ENCODE results near the gene SESN1. TPM values are rescaled to one million over a fixed set of nuclear protein-coding genes. Genes with fewer than 3 reads are reported as not detected.

SESN1 gene
- total RNA-seq, 4 donors from 2014 or later = 79.8 to 112 (median 90.8) TPM

DNA sequence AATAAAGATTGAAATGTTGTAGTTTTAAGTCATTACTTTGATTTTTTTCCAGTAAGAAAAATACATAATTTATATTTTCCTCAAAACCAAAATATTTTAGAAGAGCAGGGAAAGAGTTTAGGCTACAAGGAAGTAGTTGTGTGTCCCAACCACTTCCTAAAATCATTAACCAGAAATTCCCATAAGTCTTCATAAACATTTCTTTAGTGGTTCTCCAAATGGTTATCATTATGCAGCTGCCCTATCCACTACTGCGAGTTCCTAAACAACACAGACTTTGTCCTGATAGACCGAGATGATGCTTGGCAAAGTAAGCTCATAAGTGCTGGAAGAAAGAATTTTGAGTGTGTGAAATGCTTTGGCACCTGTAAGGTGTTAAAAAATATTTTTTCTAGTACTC is 152.8 kb downstream of the SESN1 start:
- H3K9me3 ChIP-seq = no peaks in the 10 kb centered on the region
- 48 to 53% methylated on average over 2 of the region's 2 CpGs for WGBS, 2 donors
- TF ChIP-seq EP300 (IDR thresholded peaks at IDR 0.05) = no peak
- TF ChIP-seq, protein P1, sequence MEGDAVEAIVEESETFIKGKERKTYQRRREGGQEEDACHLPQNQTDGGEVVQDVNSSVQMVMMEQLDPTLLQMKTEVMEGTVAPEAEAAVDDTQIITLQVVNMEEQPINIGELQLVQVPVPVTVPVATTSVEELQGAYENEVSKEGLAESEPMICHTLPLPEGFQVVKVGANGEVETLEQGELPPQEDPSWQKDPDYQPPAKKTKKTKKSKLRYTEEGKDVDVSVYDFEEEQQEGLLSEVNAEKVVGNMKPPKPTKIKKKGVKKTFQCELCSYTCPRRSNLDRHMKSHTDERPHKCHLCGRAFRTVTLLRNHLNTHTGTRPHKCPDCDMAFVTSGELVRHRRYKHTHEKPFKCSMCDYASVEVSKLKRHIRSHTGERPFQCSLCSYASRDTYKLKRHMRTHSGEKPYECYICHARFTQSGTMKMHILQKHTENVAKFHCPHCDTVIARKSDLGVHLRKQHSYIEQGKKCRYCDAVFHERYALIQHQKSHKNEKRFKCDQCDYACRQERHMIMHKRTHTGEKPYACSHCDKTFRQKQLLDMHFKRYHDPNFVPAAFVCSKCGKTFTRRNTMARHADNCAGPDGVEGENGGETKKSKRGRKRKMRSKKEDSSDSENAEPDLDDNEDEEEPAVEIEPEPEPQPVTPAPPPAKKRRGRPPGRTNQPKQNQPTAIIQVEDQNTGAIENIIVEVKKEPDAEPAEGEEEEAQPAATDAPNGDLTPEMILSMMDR (IDR thresholded peaks at IDR 0.05) = no peak
- TF ChIP-seq POLR2A (IDR thresholded peaks at IDR 0.05) = no peak
- no peak overlapping the region for H3K4me3 ChIP-seq
- no peaks in the 10 kb centered on the region for H3K36me3 ChIP-seq
- no peaks in the 10 kb centered on the region for H3K27me3 ChIP-seq
- peaks cover 0 to 40% (median 21%) of the 10 kb centered on the region in 4 donors for H3K4me1 ChIP-seq
- no peak for DNase-seq (ENCODE audit: low spot score in 2 of 2)
- no peak overlapping the region for H3K27ac ChIP-seq

DNA sequence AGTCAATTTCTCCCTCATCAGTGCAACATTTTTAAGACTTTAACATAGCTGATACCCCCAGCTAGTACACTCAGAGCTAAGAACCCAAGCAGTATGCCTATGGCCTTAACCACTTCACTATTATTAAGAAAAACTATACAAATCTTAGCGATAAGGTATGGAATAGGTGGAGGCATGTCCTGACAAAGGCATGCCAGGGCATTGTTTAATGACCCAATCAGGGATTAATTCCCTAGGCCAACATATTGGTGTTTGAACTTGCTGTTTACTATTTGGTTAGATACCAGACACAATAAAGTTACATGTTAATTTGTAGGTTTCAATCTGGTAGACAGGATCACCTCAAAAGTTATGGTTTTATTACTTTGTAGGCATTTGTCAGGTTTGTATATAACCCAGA is 153.4 kb downstream of the SESN1 start:
- no peaks in the 10 kb centered on the region for H3K36me3 ChIP-seq
- WGBS, 2 donors = 96 to 97% methylated on average over 1 of the region's 1 CpG

DNA sequence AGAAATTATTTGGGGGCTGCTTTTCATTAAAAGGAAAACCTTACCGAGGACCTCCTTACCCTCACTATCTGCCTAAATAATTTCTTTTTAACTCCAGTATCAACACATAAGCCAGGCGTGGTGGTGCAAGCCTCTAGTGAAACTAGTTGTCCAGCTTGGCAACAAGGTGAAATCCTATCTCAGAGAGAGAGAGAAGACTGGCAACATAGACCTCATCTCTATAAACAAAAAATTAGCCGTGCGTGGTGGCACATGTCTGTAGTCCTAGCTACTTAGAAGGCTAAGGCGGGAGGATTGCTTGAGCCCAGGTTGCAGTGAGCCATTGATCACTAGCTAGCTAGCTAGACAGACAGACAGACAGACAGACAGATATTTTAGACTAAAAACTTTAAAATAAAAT is 153.9 kb downstream of the SESN1 start:
- no peak for DNase-seq (ENCODE audit: low spot score in 2 of 2)

More for the DNA sequence above, 153.4 kb downstream of the SESN1 start:
- Histone ChIP-seq H3K27me3 (no peaks in the 10 kb centered on the region), H3K4me3 (no peak overlapping the region), H3K9me3 (no peaks in the 10 kb centered on the region), H3K27ac (no peak overlapping the region), H3K4me1 (peaks cover 0 to 35% (median 16%) of the 10 kb centered on the region in 4 donors)
- DNase-seq (ENCODE audit: low spot score in 2 of 2) = no peak
- TF ChIP-seq EP300 (IDR thresholded peaks at IDR 0.05) = no peak
- TF ChIP-seq POLR2A (IDR thresholded peaks at IDR 0.05) = no peak
- TF ChIP-seq, protein P1 (IDR thresholded peaks at IDR 0.05) = no peak

DNA sequence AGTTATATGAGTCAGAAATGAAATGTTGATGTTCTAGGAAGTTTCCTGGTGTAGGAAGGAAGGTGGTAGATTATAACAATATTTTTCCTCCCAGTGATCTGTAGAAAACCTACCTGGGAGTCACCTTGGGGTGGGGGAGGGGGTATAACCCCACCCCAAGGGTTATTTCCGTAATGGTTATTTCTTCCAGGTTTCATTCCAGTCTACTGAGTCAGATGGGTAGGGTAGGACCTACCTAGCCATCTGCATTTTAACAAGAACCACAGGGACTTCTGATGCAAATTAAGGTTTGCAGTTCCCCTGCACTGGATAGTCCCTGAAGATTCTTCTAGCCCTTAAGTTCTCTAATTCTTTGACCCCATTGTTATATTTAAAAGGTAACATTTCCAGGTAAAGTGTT is 157.5 kb downstream of the SESN1 start:
- DNase-seq (ENCODE audit: low spot score in 2 of 2) = no peak
- WGBS, 2 donors = 100% methylated on average over 1 of the region's 1 CpG
- Histone ChIP-seq H3K4me1 (peaks cover 0 to 6% (median 0%) of the 10 kb centered on the region in 4 donors), H3K4me3 (no peak overlapping the region), H3K36me3 (no peaks in the 10 kb centered on the region), H3K27ac (no peak overlapping the region), H3K27me3 (no peaks in the 10 kb centered on the region), H3K9me3 (no peaks in the 10 kb centered on the region)
- TF ChIP-seq EP300 (IDR thresholded peaks at IDR 0.05) (no peak), POLR2A (IDR thresholded peaks at IDR 0.05) (no peak)
- TF ChIP-seq, protein P1 (IDR thresholded peaks at IDR 0.05) = no peak

More for the DNA sequence above, 153.9 kb downstream of the SESN1 start:
- Histone ChIP-seq H3K9me3 (no peaks in the 10 kb centered on the region), H3K4me1 (peaks cover 0 to 29% (median 13%) of the 10 kb centered on the region in 4 donors), H3K36me3 (no peaks in the 10 kb centered on the region), H3K4me3 (no peak overlapping the region), H3K27me3 (no peaks in the 10 kb centered on the region), H3K27ac (no peak overlapping the region)
- WGBS, 2 donors = 93 to 95% methylated on average over 5 of the region's 5 CpGs
- TF ChIP-seq POLR2A (IDR thresholded peaks at IDR 0.05) (no peak), EP300 (IDR thresholded peaks at IDR 0.05) (no peak)
- TF ChIP-seq, protein P1 (IDR thresholded peaks at IDR 0.05) = no peak

Small RNA genes lying within 50 kb of the gene (small RNA-seq; reads per million reads assigned to genes)
- gene RNU6-653P = not detected

Other genes starting within 250 kb of the SESN1 start
- gene ARMC2, start 246.4 kb downstream of the SESN1 start, total RNA-seq = 10 to 100 TPM in 1 of 4 donors, 1 to 10 TPM in 3; 3.1 to 11.1 (median 5.7) TPM
- gene CEP57L1, start 661 bp upstream of the SESN1 start, total RNA-seq = 10 to 100 TPM; 17.3 to 28.3 (median 27.3) TPM

All from tibial nerve (tissue), 4 donors.